Measurements from ENCODE around the gene HCST.
A peak's percentile ranks its signal among the peaks of the same experiment; 100 is the strongest.

Gene HCST

GRCh38 chr19:35925501-35925900, 23.2 kb downstream of the HCST start:
- POLR2A ChIA-PET = interaction anchor here (1.2 kb wide), 1 partner anchor 20 kb away, joined by 4 read pairs; no protein-coding TSS in a partner anchor

More at GRCh38 chr19:35925501-35925900, 23.2 kb downstream of the HCST start:
- TF ChIP-seq ZNF416 (tag by site-specific recombination; IDR thresholded peaks at IDR 0.05) (no peak), MEIS1 (CRISPR knock-in tag; IDR thresholded peaks at IDR 0.05; ENCODE audit: borderline replicate concordance) (no peak), ZNF394 (tag by site-specific recombination; IDR thresholded peaks at IDR 0.05; ENCODE audit: borderline replicate concordance) (no peak), ZNF157 (tag by site-specific recombination; IDR thresholded peaks at IDR 0.05) (no peak), ZFP41 (tag by site-specific recombination; IDR thresholded peaks at IDR 0.05; ENCODE audit: borderline replicate concordance) (no peak), ZNF211 (tag by site-specific recombination; IDR thresholded peaks at IDR 0.05; ENCODE audit: low read depth) (no peak), ZNF280C (tag by site-specific recombination; IDR thresholded peaks at IDR 0.05) (no peak), KLF16 (tag by site-specific recombination; IDR thresholded peaks at IDR 0.05) (no peak), ZNF248 (tag by site-specific recombination; IDR thresholded peaks at IDR 0.05) (no peak), REST (tag by site-specific recombination; IDR thresholded peaks at IDR 0.05) (no peak), RBAK (tag by site-specific recombination; IDR thresholded peaks at IDR 0.05) (peak; percentile 92), ZNF266 (tag by site-specific recombination; IDR thresholded peaks at IDR 0.05; ENCODE audit: low read depth) (no peak), ZBTB11 (tag by site-specific recombination; conservative IDR thresholded peaks at IDR 0.05; ENCODE audit: low read depth) (no peak), TRIM28 (IDR thresholded peaks at IDR 0.05; ENCODE audit: borderline replicate concordance, low read length) (peak; percentile 44; the same call in 1 of the 2 replicates), ZNF664 (tag by site-specific recombination; IDR thresholded peaks at IDR 0.05) (no peak), ZNF239 (tag by site-specific recombination; IDR thresholded peaks at IDR 0.05) (no peak), ZNF10 (tag by site-specific recombination; IDR thresholded peaks at IDR 0.05) (peak; percentile 67; the same call in 1 of the 2 replicates), ZNF580 (tag by site-specific recombination; IDR thresholded peaks at IDR 0.05) (no peak), ZNF280D (tag by site-specific recombination; IDR thresholded peaks at IDR 0.05) (peak; percentile 72; the same call in 1 of the 2 replicates)
- Histone ChIP-seq H3K27ac (ENCODE audit: extremely low read depth, low read depth, low read length) (no peak overlapping the region), H3K4me3 (ENCODE audit: low read depth, low read length) (no peak overlapping the region), H3K36me3 (ENCODE audit: control insufficient read depth in 2 of 2, insufficient read depth in 1 of 2, low read length in 2 of 2) (peaks cover 0 to 4% of the 10 kb centered on the region in 2 experiments; a peak in 1 of 3 replicates), H3K4me1 (ENCODE audit: control insufficient read depth, insufficient read depth, low read length) (no peaks in the 10 kb centered on the region), H3K9me3 (ENCODE audit: control insufficient read depth, insufficient read depth, low read depth, low read length) (peaks cover 12% of the 10 kb centered on the region)
- CTCF ChIA-PET = interaction anchor here (0.6 to 2.4 kb wide), 6 partner anchors 33 to 1204 kb away, joined by 3 to 16 read pairs (median 4); no protein-coding TSS in a partner anchor

Data from HEK293 (cell line).